ENCODE measurements around the gene CHST13.

The CHST13 gene

GRCh38 chr3:126482503-126483255 is 41.3 kb upstream of the CHST13 start:
- TF ChIP-seq L3MBTL2 (conservative IDR thresholded peaks at IDR 0.05) (no peak), LEF1 (IDR thresholded peaks at IDR 0.05; ENCODE audit: borderline replicate concordance) (no peak), ZNF384 (IDR thresholded peaks at IDR 0.05) (no peak), CTBP1 (IDR thresholded peaks at IDR 0.05; ENCODE audit: borderline replicate concordance) (no peak), TARDBP (IDR thresholded peaks at IDR 0.05) (no peak), ARNT (IDR thresholded peaks at IDR 0.05) (no peak), FOXM1 (IDR thresholded peaks at IDR 0.05; ENCODE audit: borderline replicate concordance) (no peak), BHLHE40 (IDR thresholded peaks at IDR 0.05; ENCODE audit: borderline replicate concordance) (no peak), HDGF (IDR thresholded peaks at IDR 0.05; ENCODE audit: borderline replicate concordance) (no peak), ELF4 (IDR thresholded peaks at IDR 0.05) (no peak), FOXK2 (IDR thresholded peaks at IDR 0.05) (no peak), PKNOX1 (IDR thresholded peaks at IDR 0.05) (no peak), SUZ12 (IDR thresholded peaks at IDR 0.05) (no peak), SP1 (IDR thresholded peaks at IDR 0.05) (no peak), NFRKB (IDR thresholded peaks at IDR 0.05) (no peak), FOXA1 (IDR thresholded peaks at IDR 0.05) (no peak)
- POLR2A ChIA-PET: no interaction called here
- no peak for DNase-seq (ENCODE audit: extremely low spot score)
- CTCF ChIA-PET: no interaction called here

- ChIA-PET POLR2A (no interaction called here), CTCF (no interaction called here)
- no peak for DNase-seq (ENCODE audit: extremely low spot score)
- no peak for TF ChIP-seq FOXK2 (IDR thresholded peaks at IDR 0.05)
- no peak for TF ChIP-seq ZNF384 (IDR thresholded peaks at IDR 0.05)
- no peak for TF ChIP-seq L3MBTL2 (conservative IDR thresholded peaks at IDR 0.05)
- TF ChIP-seq BHLHE40 (IDR thresholded peaks at IDR 0.05; ENCODE audit: borderline replicate concordance): no peak
- TF ChIP-seq ELF4 (IDR thresholded peaks at IDR 0.05): no peak
- no peak for TF ChIP-seq LEF1 (IDR thresholded peaks at IDR 0.05; ENCODE audit: borderline replicate concordance)
- no peak for TF ChIP-seq HDGF (IDR thresholded peaks at IDR 0.05; ENCODE audit: borderline replicate concordance)
- TF ChIP-seq SP1 (IDR thresholded peaks at IDR 0.05): no peak
- TF ChIP-seq TARDBP (IDR thresholded peaks at IDR 0.05): no peak
- no peak for TF ChIP-seq NFRKB (IDR thresholded peaks at IDR 0.05)
- no peak for TF ChIP-seq FOXM1 (IDR thresholded peaks at IDR 0.05; ENCODE audit: borderline replicate concordance)
- no peak for TF ChIP-seq ARNT (IDR thresholded peaks at IDR 0.05)
- TF ChIP-seq CTBP1 (IDR thresholded peaks at IDR 0.05; ENCODE audit: borderline replicate concordance): no peak
- no peak for TF ChIP-seq FOXA1 (IDR thresholded peaks at IDR 0.05)
These were observed 40.6 kb upstream of the CHST13 start for GRCh38 chr3:126483321-126483761.

DNA sequence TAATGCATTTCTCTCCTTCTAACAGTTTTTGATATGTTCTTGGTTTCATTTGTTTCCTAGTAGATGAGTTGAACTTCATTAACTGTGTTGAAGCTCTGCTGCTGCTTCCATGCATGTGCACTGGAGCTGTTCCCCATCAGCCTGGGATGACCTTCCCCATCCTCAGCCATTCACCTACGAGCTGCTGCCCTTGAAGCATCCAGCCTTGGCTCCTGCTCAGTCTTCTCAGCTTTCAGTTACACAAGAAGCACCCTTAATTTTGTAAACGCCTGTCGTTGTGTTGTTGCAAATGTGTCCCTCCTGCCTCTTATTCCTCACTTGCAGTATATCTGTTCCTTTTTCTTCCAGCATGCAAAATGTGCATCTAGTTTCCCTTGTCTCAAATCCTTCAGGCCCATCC is 39.8 kb upstream of the CHST13 start:
- ChIA-PET CTCF (no interaction called here), POLR2A (no interaction called here)
- no peak for DNase-seq (ENCODE audit: extremely low spot score)

DNA sequence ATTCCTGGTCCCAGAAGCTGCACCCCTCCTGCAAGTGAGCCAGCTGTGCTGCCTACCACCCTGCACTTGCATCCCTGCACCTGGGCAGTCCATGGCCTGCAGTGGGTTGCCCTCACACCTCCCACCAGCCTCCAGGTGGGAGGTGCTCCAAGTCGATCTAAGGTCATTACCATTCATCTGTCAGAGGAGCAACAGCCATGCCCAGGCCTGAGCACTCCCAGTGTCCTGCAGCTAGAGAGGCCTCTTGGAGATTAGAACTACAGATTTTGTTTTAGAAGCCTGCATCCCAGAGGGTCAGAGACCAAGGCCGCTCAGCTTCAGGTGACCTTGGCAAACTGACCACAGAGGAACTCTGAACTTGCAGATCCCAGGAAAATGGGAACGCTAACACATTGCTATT is 39.3 kb upstream of the CHST13 start:
- DNase-seq (ENCODE audit: extremely low spot score): no peak
- POLR2A ChIA-PET: no interaction called here
- no peak for TF ChIP-seq ARNT (IDR thresholded peaks at IDR 0.05)
- TF ChIP-seq NFRKB (IDR thresholded peaks at IDR 0.05): no peak
- TF ChIP-seq FOXA1 (IDR thresholded peaks at IDR 0.05): no peak
- TF ChIP-seq SUZ12 (IDR thresholded peaks at IDR 0.05): no peak
- no peak for TF ChIP-seq CTBP1 (IDR thresholded peaks at IDR 0.05; ENCODE audit: borderline replicate concordance)
- TF ChIP-seq PKNOX1 (IDR thresholded peaks at IDR 0.05): no peak
- TF ChIP-seq TARDBP (IDR thresholded peaks at IDR 0.05): no peak
- no peak for TF ChIP-seq ELF4 (IDR thresholded peaks at IDR 0.05)
- TF ChIP-seq FOXK2 (IDR thresholded peaks at IDR 0.05): no peak
- TF ChIP-seq L3MBTL2 (conservative IDR thresholded peaks at IDR 0.05): no peak
- no peak for TF ChIP-seq SP1 (IDR thresholded peaks at IDR 0.05)
- no peak for TF ChIP-seq HDGF (IDR thresholded peaks at IDR 0.05; ENCODE audit: borderline replicate concordance)
- TF ChIP-seq FOXM1 (IDR thresholded peaks at IDR 0.05; ENCODE audit: borderline replicate concordance): no peak
- TF ChIP-seq BHLHE40 (IDR thresholded peaks at IDR 0.05; ENCODE audit: borderline replicate concordance): no peak
- no peak for TF ChIP-seq LEF1 (IDR thresholded peaks at IDR 0.05; ENCODE audit: borderline replicate concordance)
- no peak for TF ChIP-seq ZNF384 (IDR thresholded peaks at IDR 0.05)
- CTCF ChIA-PET: no interaction called here

More for the DNA sequence above, 39.8 kb upstream of the CHST13 start:
- TF ChIP-seq BHLHE40 (IDR thresholded peaks at IDR 0.05; ENCODE audit: borderline replicate concordance) (no peak), FOXM1 (IDR thresholded peaks at IDR 0.05; ENCODE audit: borderline replicate concordance) (no peak), FOXK2 (IDR thresholded peaks at IDR 0.05) (no peak), TARDBP (IDR thresholded peaks at IDR 0.05) (no peak), CTBP1 (IDR thresholded peaks at IDR 0.05; ENCODE audit: borderline replicate concordance) (no peak), SUZ12 (IDR thresholded peaks at IDR 0.05) (no peak), SP1 (IDR thresholded peaks at IDR 0.05) (no peak), ARNT (IDR thresholded peaks at IDR 0.05) (no peak), L3MBTL2 (conservative IDR thresholded peaks at IDR 0.05) (no peak), PKNOX1 (IDR thresholded peaks at IDR 0.05) (no peak), LEF1 (IDR thresholded peaks at IDR 0.05; ENCODE audit: borderline replicate concordance) (no peak), FOXA1 (IDR thresholded peaks at IDR 0.05) (no peak), HDGF (IDR thresholded peaks at IDR 0.05; ENCODE audit: borderline replicate concordance) (no peak), ZNF384 (IDR thresholded peaks at IDR 0.05) (no peak)

GRCh38 chr3:126485176-126485897 is 38.6 kb upstream of the CHST13 start:
- ChIA-PET POLR2A (no interaction called here), CTCF (no interaction called here)
- DNase-seq (ENCODE audit: extremely low spot score): no peak
- TF ChIP-seq SP1 (IDR thresholded peaks at IDR 0.05) (no peak), ARNT (IDR thresholded peaks at IDR 0.05) (no peak), CTBP1 (IDR thresholded peaks at IDR 0.05; ENCODE audit: borderline replicate concordance) (no peak), LEF1 (IDR thresholded peaks at IDR 0.05; ENCODE audit: borderline replicate concordance) (no peak), L3MBTL2 (conservative IDR thresholded peaks at IDR 0.05) (no peak), ELF4 (IDR thresholded peaks at IDR 0.05) (no peak), SUZ12 (IDR thresholded peaks at IDR 0.05) (no peak), BHLHE40 (IDR thresholded peaks at IDR 0.05; ENCODE audit: borderline replicate concordance) (no peak), TARDBP (IDR thresholded peaks at IDR 0.05) (no peak), FOXK2 (IDR thresholded peaks at IDR 0.05) (no peak), PKNOX1 (IDR thresholded peaks at IDR 0.05) (no peak), FOXM1 (IDR thresholded peaks at IDR 0.05; ENCODE audit: borderline replicate concordance) (no peak)

All from HEK293T (cell line).